ENCODE measurements around the gene DLGAP1.

DLGAP1 gene

GRCh38 chr18:3830604-3831003 lies 624.5 kb downstream of the DLGAP1 start:
- H3K4me3 ChIP-seq (ENCODE audit: severe bottlenecking) = no peak overlapping the region
- no peak overlapping the region for H3K27ac ChIP-seq (ENCODE audit: poor library complexity, severe bottlenecking)
- H3K9me3 ChIP-seq (ENCODE audit: severe bottlenecking) = no peaks in the 10 kb centered on the region
- H3K36me3 ChIP-seq (ENCODE audit: low read depth) = no peaks in the 10 kb centered on the region
- no peaks in the 10 kb centered on the region for H3K27me3 ChIP-seq (ENCODE audit: insufficient read depth, poor library complexity, severe bottlenecking)
- no peaks in the 10 kb centered on the region for H3K4me1 ChIP-seq (ENCODE audit: insufficient read depth, poor library complexity, severe bottlenecking)
- DNase-seq (ENCODE audit: low spot score) (no peak), ATAC-seq (ENCODE audit: low read depth) (no peak)
- TF ChIP-seq, protein P1, sequence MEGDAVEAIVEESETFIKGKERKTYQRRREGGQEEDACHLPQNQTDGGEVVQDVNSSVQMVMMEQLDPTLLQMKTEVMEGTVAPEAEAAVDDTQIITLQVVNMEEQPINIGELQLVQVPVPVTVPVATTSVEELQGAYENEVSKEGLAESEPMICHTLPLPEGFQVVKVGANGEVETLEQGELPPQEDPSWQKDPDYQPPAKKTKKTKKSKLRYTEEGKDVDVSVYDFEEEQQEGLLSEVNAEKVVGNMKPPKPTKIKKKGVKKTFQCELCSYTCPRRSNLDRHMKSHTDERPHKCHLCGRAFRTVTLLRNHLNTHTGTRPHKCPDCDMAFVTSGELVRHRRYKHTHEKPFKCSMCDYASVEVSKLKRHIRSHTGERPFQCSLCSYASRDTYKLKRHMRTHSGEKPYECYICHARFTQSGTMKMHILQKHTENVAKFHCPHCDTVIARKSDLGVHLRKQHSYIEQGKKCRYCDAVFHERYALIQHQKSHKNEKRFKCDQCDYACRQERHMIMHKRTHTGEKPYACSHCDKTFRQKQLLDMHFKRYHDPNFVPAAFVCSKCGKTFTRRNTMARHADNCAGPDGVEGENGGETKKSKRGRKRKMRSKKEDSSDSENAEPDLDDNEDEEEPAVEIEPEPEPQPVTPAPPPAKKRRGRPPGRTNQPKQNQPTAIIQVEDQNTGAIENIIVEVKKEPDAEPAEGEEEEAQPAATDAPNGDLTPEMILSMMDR (IDR thresholded peaks at IDR 0.05; ENCODE audit: poor library complexity, severe bottlenecking) = no peak

- H3K9me3 ChIP-seq (ENCODE audit: severe bottlenecking) = no peaks in the 10 kb centered on the region
- no peak overlapping the region for H3K4me3 ChIP-seq (ENCODE audit: severe bottlenecking)
- TF ChIP-seq, protein P1 (IDR thresholded peaks at IDR 0.05; ENCODE audit: poor library complexity, severe bottlenecking) = no peak
- H3K36me3 ChIP-seq (ENCODE audit: low read depth) = no peaks in the 10 kb centered on the region
- H3K27me3 ChIP-seq (ENCODE audit: insufficient read depth, poor library complexity, severe bottlenecking) = no peaks in the 10 kb centered on the region
- H3K27ac ChIP-seq (ENCODE audit: poor library complexity, severe bottlenecking) = no peak overlapping the region
- DNase-seq (ENCODE audit: low spot score) = no peak
- no peaks in the 10 kb centered on the region for H3K4me1 ChIP-seq (ENCODE audit: insufficient read depth, poor library complexity, severe bottlenecking)
- ATAC-seq (ENCODE audit: low read depth) = no peak
Observed at GRCh38 chr18:3827236-3827845, 627.8 kb downstream of the DLGAP1 start.

- H3K27me3 ChIP-seq (ENCODE audit: insufficient read depth, poor library complexity, severe bottlenecking) = no peaks in the 10 kb centered on the region
- TF ChIP-seq, protein P1 (IDR thresholded peaks at IDR 0.05; ENCODE audit: poor library complexity, severe bottlenecking) = no peak
- ATAC-seq (ENCODE audit: low read depth) (no peak), DNase-seq (ENCODE audit: low spot score) (no peak)
- H3K36me3 ChIP-seq (ENCODE audit: low read depth) = no peaks in the 10 kb centered on the region
- H3K4me1 ChIP-seq (ENCODE audit: insufficient read depth, poor library complexity, severe bottlenecking) = no peaks in the 10 kb centered on the region
- H3K27ac ChIP-seq (ENCODE audit: poor library complexity, severe bottlenecking) = no peak overlapping the region
- no peak overlapping the region for H3K4me3 ChIP-seq (ENCODE audit: severe bottlenecking)
- no peaks in the 10 kb centered on the region for H3K9me3 ChIP-seq (ENCODE audit: severe bottlenecking)
Observed at GRCh38 chr18:3826021-3826420, 629.1 kb downstream of the DLGAP1 start.

DNA sequence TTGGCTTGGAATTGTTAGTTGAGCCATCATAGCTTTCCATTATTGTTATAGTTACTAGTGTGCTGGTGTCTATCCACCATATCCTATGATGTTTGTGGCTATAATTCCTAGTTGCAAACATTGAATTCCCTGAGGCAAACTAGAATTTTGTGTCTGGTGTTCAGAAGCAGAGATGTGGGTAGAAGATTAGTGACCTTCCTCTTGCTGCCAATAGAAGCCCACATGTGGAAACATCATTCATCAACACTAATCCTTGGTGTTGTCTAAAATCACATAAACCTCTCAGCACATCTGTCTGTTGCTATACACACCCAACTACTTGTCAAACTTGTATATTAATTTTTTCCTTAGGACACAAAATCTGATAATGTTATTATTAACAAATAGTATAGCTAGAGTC lies 631.0 kb downstream of the DLGAP1 start:
- DNase-seq (ENCODE audit: low spot score) (no peak), ATAC-seq (ENCODE audit: low read depth) (no peak)
- Histone ChIP-seq H3K4me1 (ENCODE audit: insufficient read depth, poor library complexity, severe bottlenecking) (no peaks in the 10 kb centered on the region), H3K27ac (ENCODE audit: poor library complexity, severe bottlenecking) (no peak overlapping the region), H3K36me3 (ENCODE audit: low read depth) (no peaks in the 10 kb centered on the region), H3K27me3 (ENCODE audit: insufficient read depth, poor library complexity, severe bottlenecking) (no peaks in the 10 kb centered on the region), H3K4me3 (ENCODE audit: severe bottlenecking) (no peak overlapping the region), H3K9me3 (ENCODE audit: severe bottlenecking) (no peaks in the 10 kb centered on the region)
- TF ChIP-seq, protein P1 (IDR thresholded peaks at IDR 0.05; ENCODE audit: poor library complexity, severe bottlenecking) = no peak

DNA sequence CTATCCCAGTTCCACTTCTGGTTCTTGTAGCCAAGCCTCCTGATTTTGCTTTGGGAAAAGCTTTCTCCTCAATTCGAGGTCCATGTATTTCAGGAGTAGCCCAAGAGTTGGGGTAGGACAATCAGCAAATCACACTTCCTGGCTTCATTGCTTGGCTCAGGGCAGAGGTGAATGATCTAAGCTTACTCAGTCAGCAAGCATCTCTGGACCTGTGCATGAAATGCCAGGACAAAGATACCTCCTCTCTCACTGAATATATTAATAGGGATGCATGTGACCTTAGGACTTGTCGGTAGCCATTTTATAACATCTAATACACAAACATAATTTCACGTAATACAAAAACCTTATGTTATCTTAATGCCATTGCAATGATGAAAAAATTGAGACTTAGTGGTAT lies 632.0 kb downstream of the DLGAP1 start:
- H3K27ac ChIP-seq (ENCODE audit: poor library complexity, severe bottlenecking) = no peak overlapping the region
- TF ChIP-seq, protein P1 (IDR thresholded peaks at IDR 0.05; ENCODE audit: poor library complexity, severe bottlenecking) = no peak
- DNase-seq (ENCODE audit: low spot score) = no peak
- H3K27me3 ChIP-seq (ENCODE audit: insufficient read depth, poor library complexity, severe bottlenecking) = no peaks in the 10 kb centered on the region
- H3K9me3 ChIP-seq (ENCODE audit: severe bottlenecking) = no peaks in the 10 kb centered on the region
- no peaks in the 10 kb centered on the region for H3K4me1 ChIP-seq (ENCODE audit: insufficient read depth, poor library complexity, severe bottlenecking)
- ATAC-seq (ENCODE audit: low read depth) = no peak
- no peak overlapping the region for H3K4me3 ChIP-seq (ENCODE audit: severe bottlenecking)
- H3K36me3 ChIP-seq (ENCODE audit: low read depth) = no peaks in the 10 kb centered on the region

Data from RWPE2 (cell line).